Hepatocyte (in vitro differentiated cells): Measurements from ENCODE around the gene SRD5A1. TPM values are rescaled to one million over a fixed set of nuclear protein-coding genes. Genes with fewer than 3 reads are reported as not detected.

Experiments used
- DNase-seq: peaks from one replicate; pipeline ENCODE4 v3.0.0-alpha.2; 2016; ENCODE audit warnings: low spot score
- H2AFZ ChIP-seq: fragments of 200-600 bp; sonication (generic); 2 replicates; pipeline ENCODE4 v1.6.0; 2016; ENCODE audit warnings: antibody characterized with exemption, mild to moderate bottlenecking
- H3K27ac ChIP-seq: fragments of 200-600 bp; sonication (generic); 2 replicates; pipeline ENCODE4 v1.5.1; 2016; ENCODE audit warnings: mild to moderate bottlenecking
- H3K27me3 ChIP-seq: fragments of 200-600 bp; sonication (generic); 2 replicates; pipeline ENCODE4 v1.6.1; 2016
- H3K36me3 ChIP-seq: fragments of 200-600 bp; sonication (generic); replicated peaks from 2 replicates; pipeline ENCODE4 v1.5.1; 2016; ENCODE audit warnings: low read depth; ENCODE audit not compliant: insufficient read depth
- H3K4me1 ChIP-seq: fragments of 200-600 bp; sonication (generic); 2 replicates; pipeline ENCODE4 v1.5.1; 2016; ENCODE audit warnings: mild to moderate bottlenecking, moderate library complexity; ENCODE audit not compliant: insufficient read depth
- H3K4me2 ChIP-seq: fragments of 200-600 bp; sonication (generic); 2 replicates; pipeline ENCODE4 v1.6.0; 2016
- H3K4me3 ChIP-seq: fragments of 200-600 bp; sonication (generic); 2 replicates; pipeline ENCODE4 v1.5.1; 2016; ENCODE audit warnings: mild to moderate bottlenecking
- H3K79me2 ChIP-seq: fragments of 200-600 bp; sonication (generic); 2 replicates; pipeline ENCODE4 v1.6.0; 2017; ENCODE audit warnings: mild to moderate bottlenecking
- H3K9me2 ChIP-seq: fragments of 200-600 bp; sonication (generic); replicated peaks from 2 replicates; pipeline ENCODE4 v1.6.0; 2017; ENCODE audit warnings: mild to moderate bottlenecking; ENCODE audit not compliant: insufficient read depth
- H3K9me3 ChIP-seq: fragments of 200-600 bp; sonication (generic); 2 replicates; pipeline ENCODE4 v1.5.1; 2016; ENCODE audit warnings: low read depth, mild to moderate bottlenecking
- H4K20me1 ChIP-seq: fragments of 200-600 bp; sonication (generic); 2 replicates; pipeline ENCODE4 v1.6.0; 2016; ENCODE audit warnings: mild to moderate bottlenecking; ENCODE audit not compliant: insufficient read depth, poor library complexity, severe bottlenecking
- EZH2 ChIP-seq: fragments of 200-600 bp; sonication (generic); IDR thresholded peaks from 2 replicates; pipeline ENCODE4 v1.6.1; 2016; ENCODE audit warnings: antibody characterized with exemption, mild to moderate bottlenecking, borderline replicate concordance
- EZH2phosphoT487 ChIP-seq: fragments of 200-600 bp; sonication (generic); IDR thresholded peaks from one replicate; pipeline ENCODE4 v1.6.1; 2018; ENCODE audit warnings: antibody characterized with exemption, mild to moderate bottlenecking, low read depth, moderate library complexity; ENCODE audit not compliant: unreplicated experiment, severe bottlenecking
- WGBS: methylation state at CpG from one replicate; pipeline ENCODE4 v1.1.6; 2016; ENCODE audit warnings: low lambda C conversion rate; ENCODE audit errors: missing lambda C conversion rate; 5-methylcytosine and 5-hydroxymethylcytosine counted together
- polyA plus RNA-seq: library from polyadenylated mRNA; unstranded; fragments of >200 nt; fragmentation: Nextera tagmentation; extraction: Ambion mirVana; gene quantifications from 2 replicates; pipeline ENCODE4 v1.2.1, GENCODE V29; 2016
- total RNA-seq: library from RNA; depleted of rRNA; stranded (reverse); fragments of >200 nt; gene quantifications from 2 replicates; pipeline ENCODE4 v1.2.3, GENCODE V29; 2014
- TF ChIP-seq, protein P1 (sequence below): fragments of 200-600 bp; sonication (generic); IDR thresholded peaks from 2 replicates; pipeline ENCODE4 v1.5.1; 2016; ENCODE audit warnings: antibody characterized with exemption, mild to moderate bottlenecking; ENCODE audit not compliant: poor library complexity

The SRD5A1 gene
- total and polyA plus RNA-seq, 2 experiments from 2014 or later = 8.6 to 12.1 TPM

DNA sequence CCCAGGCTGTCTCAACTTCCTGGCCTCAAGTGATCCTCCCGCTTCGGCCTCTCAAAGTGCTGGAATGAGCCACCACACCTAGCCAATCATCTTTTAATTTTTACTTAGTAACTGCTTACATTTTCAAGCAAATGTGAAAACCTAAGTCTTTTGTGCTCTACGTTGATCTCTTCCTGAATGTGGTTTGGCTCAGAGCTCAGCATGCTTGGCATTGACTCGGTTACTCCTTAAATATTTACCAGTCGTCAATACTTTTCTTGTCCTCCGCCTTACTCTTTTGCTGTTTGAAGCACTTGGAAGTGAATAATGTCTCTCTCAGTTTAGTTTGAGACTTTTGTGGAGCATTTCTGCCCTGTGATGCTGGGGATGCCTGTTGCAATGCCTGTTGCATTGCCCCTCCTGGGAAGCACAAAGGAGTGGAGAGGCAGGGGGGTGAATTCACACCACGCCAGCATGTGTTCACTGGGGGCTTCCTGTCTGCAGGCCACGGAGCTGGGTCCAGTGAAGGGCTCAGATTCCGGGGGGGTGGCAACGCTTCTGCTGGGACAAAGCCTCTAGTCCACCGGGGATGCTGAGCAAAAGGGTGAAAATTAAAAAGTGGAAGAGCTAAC is 66.9 kb downstream of the SRD5A1 start:
- no peak overlapping the region for H3K27ac ChIP-seq
- H3K4me1 ChIP-seq = peaks cover 18% of the 10 kb centered on the region
- H2AFZ ChIP-seq = no peak overlapping the region
- H3K9me3 ChIP-seq = no peaks in the 10 kb centered on the region
- H3K4me3 ChIP-seq = no peak overlapping the region
- H3K9me2 ChIP-seq = no peaks in the 10 kb centered on the region
- H3K4me2 ChIP-seq = no peak overlapping the region
- TF ChIP-seq EZH2 (no peak), EZH2phosphoT487 (no peak)
- TF ChIP-seq, protein P1, sequence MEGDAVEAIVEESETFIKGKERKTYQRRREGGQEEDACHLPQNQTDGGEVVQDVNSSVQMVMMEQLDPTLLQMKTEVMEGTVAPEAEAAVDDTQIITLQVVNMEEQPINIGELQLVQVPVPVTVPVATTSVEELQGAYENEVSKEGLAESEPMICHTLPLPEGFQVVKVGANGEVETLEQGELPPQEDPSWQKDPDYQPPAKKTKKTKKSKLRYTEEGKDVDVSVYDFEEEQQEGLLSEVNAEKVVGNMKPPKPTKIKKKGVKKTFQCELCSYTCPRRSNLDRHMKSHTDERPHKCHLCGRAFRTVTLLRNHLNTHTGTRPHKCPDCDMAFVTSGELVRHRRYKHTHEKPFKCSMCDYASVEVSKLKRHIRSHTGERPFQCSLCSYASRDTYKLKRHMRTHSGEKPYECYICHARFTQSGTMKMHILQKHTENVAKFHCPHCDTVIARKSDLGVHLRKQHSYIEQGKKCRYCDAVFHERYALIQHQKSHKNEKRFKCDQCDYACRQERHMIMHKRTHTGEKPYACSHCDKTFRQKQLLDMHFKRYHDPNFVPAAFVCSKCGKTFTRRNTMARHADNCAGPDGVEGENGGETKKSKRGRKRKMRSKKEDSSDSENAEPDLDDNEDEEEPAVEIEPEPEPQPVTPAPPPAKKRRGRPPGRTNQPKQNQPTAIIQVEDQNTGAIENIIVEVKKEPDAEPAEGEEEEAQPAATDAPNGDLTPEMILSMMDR = no peak
- H3K27me3 ChIP-seq = peaks cover 6% of the 10 kb centered on the region
- no peak for DNase-seq
- WGBS = 69% methylated on average over 11 of the region's 11 CpGs
- H3K79me2 ChIP-seq = no peaks in the 10 kb centered on the region
- H3K36me3 ChIP-seq = no peaks in the 10 kb centered on the region
- H4K20me1 ChIP-seq = no peaks in the 10 kb centered on the region

DNA sequence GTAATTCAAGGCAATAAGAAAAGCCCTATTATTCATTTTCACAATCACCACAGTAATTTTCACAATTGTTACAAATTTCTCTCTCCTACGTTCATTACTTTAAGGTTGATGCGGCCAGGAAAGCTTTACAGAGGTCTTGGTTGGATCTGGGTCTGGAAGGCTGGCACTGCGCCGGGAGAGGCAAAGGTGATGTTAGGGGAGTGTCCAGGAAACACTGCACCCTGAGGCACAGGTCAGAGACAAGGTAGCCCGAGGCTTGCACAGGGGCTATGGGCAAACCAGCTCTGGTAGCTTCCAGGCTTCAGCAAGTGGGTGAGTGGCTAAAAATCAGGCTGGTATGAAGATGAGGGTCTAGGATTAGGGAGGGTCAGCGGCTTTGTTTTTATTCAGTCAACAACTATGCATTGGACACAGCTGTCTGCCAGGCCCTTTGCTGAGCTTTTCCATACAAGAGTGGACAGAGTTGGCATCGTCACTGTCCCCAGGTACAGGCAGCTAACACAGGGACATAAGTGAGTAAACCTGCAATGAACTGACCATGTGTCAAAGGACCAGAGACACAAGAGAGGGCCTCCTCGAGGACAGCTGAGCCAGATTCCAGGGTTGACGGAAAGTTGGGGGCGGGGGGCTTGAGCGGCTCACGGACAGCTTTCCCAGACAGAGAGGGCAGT is 67.6 kb downstream of the SRD5A1 start:
- H3K36me3 ChIP-seq = no peaks in the 10 kb centered on the region
- H3K9me2 ChIP-seq = no peaks in the 10 kb centered on the region
- no peak for DNase-seq
- H3K9me3 ChIP-seq = no peaks in the 10 kb centered on the region
- 90% methylated on average over 12 of the region's 12 CpGs for WGBS
- H3K79me2 ChIP-seq = no peaks in the 10 kb centered on the region
- peaks cover 6% of the 10 kb centered on the region for H3K27me3 ChIP-seq
- no peak overlapping the region for H3K4me2 ChIP-seq
- H3K27ac ChIP-seq = no peak overlapping the region
- TF ChIP-seq EZH2 (no peak), EZH2phosphoT487 (no peak)
- TF ChIP-seq, protein P1 = no peak
- peaks cover 18% of the 10 kb centered on the region for H3K4me1 ChIP-seq
- H4K20me1 ChIP-seq = no peaks in the 10 kb centered on the region
- H3K4me3 ChIP-seq = no peak overlapping the region
- H2AFZ ChIP-seq = no peak overlapping the region

DNA sequence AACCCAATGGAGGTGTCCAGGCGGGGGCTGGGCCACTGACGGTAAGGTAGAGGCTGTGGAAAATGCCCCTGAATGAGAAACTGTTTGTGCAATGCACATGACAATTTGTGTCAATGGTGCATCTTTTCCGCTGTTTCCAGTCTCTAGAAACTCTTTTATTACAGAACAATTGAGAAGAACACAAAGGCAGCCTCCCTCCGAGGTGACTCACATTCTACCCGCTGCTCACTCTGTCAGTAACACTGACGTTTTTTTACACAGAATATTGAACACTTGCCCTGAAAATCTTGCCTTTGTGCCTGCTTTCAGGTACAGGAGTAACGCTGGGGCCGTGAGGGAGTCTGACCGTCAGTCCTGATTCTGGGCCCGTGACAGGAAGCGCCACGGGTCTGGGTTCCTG is 68.3 kb downstream of the SRD5A1 start:
- Histone ChIP-seq H3K4me1 (peaks cover 18% of the 10 kb centered on the region), H3K4me2 (no peak overlapping the region), H3K79me2 (no peaks in the 10 kb centered on the region), H3K9me2 (no peaks in the 10 kb centered on the region), H3K27ac (no peak overlapping the region), H4K20me1 (no peaks in the 10 kb centered on the region), H3K9me3 (no peaks in the 10 kb centered on the region), H3K27me3 (peaks cover 6% of the 10 kb centered on the region), H2AFZ (no peak overlapping the region), H3K36me3 (no peaks in the 10 kb centered on the region), H3K4me3 (no peak overlapping the region)
- TF ChIP-seq, protein P1 = no peak
- TF ChIP-seq EZH2phosphoT487 (no peak), EZH2 (no peak)
- DNase-seq = no peak
- 79% methylated on average over 12 of the region's 12 CpGs for WGBS
